Naive B cell (primary cell): ENCODE measurements around the gene GRID1. TPM values are rescaled to one million over a fixed set of nuclear protein-coding genes. Genes with fewer than 3 reads are reported as not detected.

Experiments used
- ATAC-seq, 2 donors: fragments of 150-1000 bp; cut with Tn5 transposase; 2 replicates each; pipeline ENCODE4 v1.10.0; 2021; ENCODE audit warnings: low read depth in 2 of 2, mild to moderate bottlenecking in 2 of 2, moderate library complexity in 2 of 2
- DNase-seq: peaks from one replicate; pipeline ENCODE4 v3.0.0; 2022
- H3K27ac Mint-ChIP-seq, 6 donors: one replicate each; pipeline ENCODE4 v1.8.0; 2020 to 2022; ENCODE audit warnings: mild to moderate bottlenecking in 6 of 6, mixed read lengths in 6 of 6, moderate library complexity in 5 of 6, inconsistent platforms in 2 of 6
- H3K27me3 Mint-ChIP-seq, 3 donors: one replicate each; pipeline ENCODE4 v1.8.0; 2021 to 2022; ENCODE audit warnings: mixed read lengths in 3 of 3, mild to moderate bottlenecking in 1 of 3
- H3K36me3 Mint-ChIP-seq, 2 donors: one replicate each; pipeline ENCODE4 v1.8.0; 2020 to 2022; ENCODE audit warnings: mixed read lengths in 2 of 2, inconsistent platforms in 1 of 2, mild to moderate bottlenecking in 1 of 2
- H3K4me1 Mint-ChIP-seq, 3 donors: one replicate each; pipeline ENCODE4 v1.8.0; 2020 to 2022; ENCODE audit warnings: mixed read lengths in 3 of 3, inconsistent platforms in 1 of 3, mild to moderate bottlenecking in 1 of 3, moderate library complexity in 1 of 3
- H3K4me3 Mint-ChIP-seq, 8 donors: one replicate each; pipeline ENCODE4 v1.8.0; 2020 to 2022; ENCODE audit warnings: mild to moderate bottlenecking in 8 of 8, mixed read lengths in 8 of 8, moderate library complexity in 8 of 8, inconsistent platforms in 2 of 8
- H3K9me3 Mint-ChIP-seq, 7 donors: one replicate each; pipeline ENCODE4 v1.8.0; 2020 to 2022; ENCODE audit warnings: mixed read lengths in 7 of 7, mild to moderate bottlenecking in 5 of 7, inconsistent platforms in 2 of 7, moderate library complexity in 1 of 7
- polyA plus RNA-seq, 6 donors: library from polyadenylated mRNA; unstranded; fragments of 300-500 nt; fragmentation: Illumina TruSeq; gene quantifications; one replicate each; pipeline ENCODE4 v1.2.3, GENCODE V29; 2021; ENCODE audit warnings: low read depth in 6 of 6

GRID1 gene
- polyA plus RNA-seq, 6 donors from 2014 or later, result not detected

DNA sequence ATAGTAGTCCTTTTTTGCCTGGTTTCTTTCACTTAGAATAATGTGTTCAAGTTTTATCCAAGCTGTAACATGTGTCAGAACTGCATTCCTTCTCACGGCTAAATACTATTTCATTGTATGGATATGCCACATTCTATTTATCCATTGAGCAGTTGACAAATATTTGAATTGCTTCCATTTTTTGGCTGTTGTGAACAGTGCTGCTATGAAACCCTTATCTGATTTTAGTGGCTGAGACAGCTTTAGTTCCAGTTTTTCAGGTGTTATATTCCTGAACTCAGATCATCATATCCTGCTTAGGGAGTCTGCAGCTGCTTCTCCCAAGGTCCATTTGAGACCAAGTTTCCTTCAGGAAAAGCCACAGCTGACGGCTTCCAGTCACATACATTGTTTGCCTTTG lies 339.2 kb downstream of the GRID1 start:
- Mint-ChIP-seq H3K27ac (no peak overlapping the region), H3K9me3 (peaks cover 0 to 10% (median 5%) of the 10 kb centered on the region in 7 donors), H3K36me3 (no peaks in the 10 kb centered on the region), H3K27me3 (peaks cover 18 to 56% (median 42%) of the 10 kb centered on the region in 3 donors), H3K4me1 (no peaks in the 10 kb centered on the region), H3K4me3 (no peak overlapping the region)
- ATAC-seq, result no peak
- DNase-seq, result no peak

DNA sequence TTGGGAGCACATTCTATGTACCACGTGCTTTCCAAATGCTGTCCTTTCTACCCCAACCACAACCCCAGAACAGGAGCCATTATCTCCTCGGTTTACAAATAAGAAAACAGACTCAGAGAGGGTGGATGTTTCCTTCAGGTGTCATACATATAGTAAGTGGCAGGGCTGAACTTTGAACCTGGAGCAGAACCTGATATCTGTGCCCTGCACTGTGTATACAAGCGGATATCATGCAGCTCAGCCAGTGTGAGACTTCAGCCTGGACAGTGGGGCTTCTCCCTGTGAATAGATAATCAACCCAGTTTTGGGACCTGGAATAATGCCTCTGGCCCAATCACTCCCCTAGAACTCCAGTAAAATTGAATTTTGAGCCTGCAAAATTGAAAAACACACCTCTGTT lies 341.1 kb downstream of the GRID1 start:
- H3K4me3 Mint-ChIP-seq, result no peak overlapping the region
- peaks cover 0 to 6% (median 0%) of the 10 kb centered on the region in 7 donors for H3K9me3 Mint-ChIP-seq
- peak overlapping the region in 1 of 6 donors; percentile 4 for H3K27ac Mint-ChIP-seq
- no peaks in the 10 kb centered on the region for H3K36me3 Mint-ChIP-seq
- DNase-seq (no peak), ATAC-seq (no peak)
- H3K27me3 Mint-ChIP-seq, result peaks cover 12 to 48% (median 37%) of the 10 kb centered on the region in 3 donors
- H3K4me1 Mint-ChIP-seq, result no peaks in the 10 kb centered on the region

DNA sequence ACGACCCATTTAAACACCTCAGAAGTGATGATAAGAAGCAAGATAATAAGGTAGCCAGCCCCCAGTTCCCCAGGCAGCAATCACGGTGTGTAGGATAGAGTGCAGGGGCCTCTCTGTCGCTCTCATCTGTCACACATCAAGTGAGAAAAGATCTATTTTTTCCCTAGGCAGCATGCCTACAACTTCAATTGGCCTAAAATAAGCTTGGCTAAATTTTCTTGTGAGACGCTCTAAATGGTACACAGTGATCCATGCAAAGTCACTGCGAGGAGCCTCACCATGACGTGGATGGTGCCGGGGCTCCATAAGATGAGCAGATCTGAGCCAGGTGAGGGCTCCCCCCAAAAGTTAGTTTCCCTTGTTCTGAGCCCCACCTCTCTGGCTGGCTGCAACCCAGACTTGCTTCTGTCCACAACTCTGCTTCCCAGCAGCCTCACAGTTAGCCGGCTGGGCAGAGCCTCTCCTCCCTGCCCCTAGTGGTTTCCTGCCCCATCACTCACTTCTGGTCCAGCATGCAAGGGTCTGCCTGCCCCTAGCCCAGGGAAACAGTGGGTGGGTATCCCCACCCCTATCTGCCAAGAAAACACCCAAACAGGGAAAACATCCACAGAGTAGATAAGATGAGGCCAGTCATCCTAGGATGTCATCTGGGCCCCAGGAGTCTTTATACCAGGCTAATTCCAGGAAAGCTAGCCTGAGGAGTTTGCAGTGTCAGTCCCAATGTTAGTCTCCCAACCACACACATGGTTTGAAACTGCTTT lies 342.1 kb downstream of the GRID1 start:
- Mint-ChIP-seq H3K4me3 (no peak overlapping the region), H3K27me3 (peaks cover 4 to 38% (median 37%) of the 10 kb centered on the region in 3 donors), H3K27ac (no peak overlapping the region), H3K9me3 (peaks cover 0 to 2% (median 0%) of the 10 kb centered on the region in 7 donors), H3K4me1 (no peaks in the 10 kb centered on the region), H3K36me3 (no peaks in the 10 kb centered on the region)
- DNase-seq (no peak), ATAC-seq (no peak)

DNA sequence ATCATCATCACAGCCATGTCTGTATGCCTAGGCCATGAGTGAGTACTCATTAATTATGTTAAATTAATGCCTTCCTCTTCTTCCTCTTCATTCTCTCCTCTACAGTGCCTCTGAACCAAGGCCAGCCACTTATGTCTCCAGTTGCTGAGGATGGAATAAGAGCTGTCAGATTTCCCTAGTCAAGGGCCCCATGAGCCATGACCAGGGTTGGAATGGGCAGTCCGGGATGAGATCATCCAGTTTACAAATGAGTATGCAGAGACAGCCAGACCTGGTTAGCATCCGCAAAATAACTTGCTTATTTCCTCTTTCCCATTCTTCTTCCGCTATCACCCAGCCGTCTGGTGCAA lies 342.7 kb downstream of the GRID1 start:
- H3K36me3 Mint-ChIP-seq, result no peaks in the 10 kb centered on the region
- peaks cover 0 to 2% (median 0%) of the 10 kb centered on the region in 7 donors for H3K9me3 Mint-ChIP-seq
- no peak for ATAC-seq
- no peak overlapping the region for H3K4me3 Mint-ChIP-seq
- no peak for DNase-seq
- H3K27me3 Mint-ChIP-seq, result peaks cover 4 to 35% (median 33%) of the 10 kb centered on the region in 3 donors
- no peak overlapping the region for H3K27ac Mint-ChIP-seq
- no peaks in the 10 kb centered on the region for H3K4me1 Mint-ChIP-seq

DNA sequence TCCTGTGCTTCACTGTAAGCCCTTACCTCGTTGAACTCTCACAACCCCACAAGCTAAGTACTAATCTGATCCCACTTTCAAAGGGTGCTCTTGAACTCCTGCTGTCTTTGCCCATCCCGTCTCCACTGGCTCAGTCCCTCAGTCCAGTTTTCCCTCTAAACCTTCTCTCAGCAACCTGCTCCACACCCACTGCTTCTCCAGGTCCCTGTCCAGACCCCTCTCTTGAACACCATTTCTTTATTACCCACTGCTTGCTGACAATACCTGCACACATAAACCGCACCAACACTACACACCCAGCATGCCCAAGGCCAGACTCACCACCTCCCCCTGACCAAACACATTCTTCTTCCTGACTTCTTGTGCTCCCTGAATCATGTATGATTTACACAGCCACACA lies 343.3 kb downstream of the GRID1 start:
- H3K4me1 Mint-ChIP-seq, result no peaks in the 10 kb centered on the region
- no peak overlapping the region for H3K4me3 Mint-ChIP-seq
- no peaks in the 10 kb centered on the region for H3K36me3 Mint-ChIP-seq
- no peak for DNase-seq
- no peak for ATAC-seq
- peaks cover 4 to 32% (median 30%) of the 10 kb centered on the region in 3 donors for H3K27me3 Mint-ChIP-seq
- no peak overlapping the region for H3K27ac Mint-ChIP-seq
- H3K9me3 Mint-ChIP-seq, result peaks cover 0 to 2% (median 0%) of the 10 kb centered on the region in 7 donors

DNA sequence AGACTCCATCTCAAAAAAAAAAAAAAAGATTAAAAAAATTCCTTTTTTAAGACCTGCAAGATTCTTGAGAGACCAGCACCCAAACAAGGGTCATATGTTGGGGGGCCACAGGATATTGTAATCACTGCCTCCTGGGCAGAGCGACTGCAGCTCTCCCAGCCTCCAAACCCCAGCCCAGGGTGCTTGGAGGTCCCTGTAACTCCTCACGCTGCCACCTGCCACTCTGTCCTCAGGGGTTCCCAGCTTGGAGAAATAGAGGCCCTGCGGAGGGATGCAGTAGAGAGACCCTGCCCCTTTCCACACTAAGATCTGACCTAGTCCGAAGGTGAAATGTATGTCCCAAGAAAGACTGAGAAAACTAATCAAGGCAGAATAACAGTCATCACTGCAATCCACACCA lies 343.7 kb downstream of the GRID1 start:
- Mint-ChIP-seq H3K4me3 (no peak overlapping the region), H3K27me3 (peaks cover 4 to 30% (median 28%) of the 10 kb centered on the region in 3 donors), H3K9me3 (peaks cover 0 to 2% (median 0%) of the 10 kb centered on the region in 7 donors), H3K36me3 (no peaks in the 10 kb centered on the region), H3K4me1 (peaks cover under 1 to 4% (median 3%) of the 10 kb centered on the region in 3 donors), H3K27ac (no peak overlapping the region)
- DNase-seq (no peak), ATAC-seq (no peak)

DNA sequence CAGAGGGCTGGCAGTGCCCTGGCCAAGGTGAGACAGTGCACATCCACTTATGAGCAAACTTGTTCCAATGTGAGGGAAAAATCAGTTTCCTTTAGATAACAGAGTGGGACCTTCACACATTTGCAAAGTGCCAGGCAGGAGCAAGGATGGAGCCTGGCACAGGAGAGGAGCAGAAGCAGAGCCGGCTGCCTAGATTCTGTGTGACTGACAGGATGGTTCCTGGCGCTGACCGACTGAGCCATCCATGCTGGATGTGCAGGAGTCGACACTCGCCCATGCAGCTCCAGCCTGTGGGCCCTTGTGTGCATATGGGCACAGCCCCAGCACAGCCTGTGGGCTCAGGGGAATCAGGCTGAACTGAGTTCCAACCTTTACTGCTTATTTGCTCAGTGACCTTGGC lies 346.5 kb downstream of the GRID1 start:
- DNase-seq (no peak), ATAC-seq (no peak)
- H3K36me3 Mint-ChIP-seq, result no peaks in the 10 kb centered on the region
- H3K27ac Mint-ChIP-seq, result no peak overlapping the region
- no peaks in the 10 kb centered on the region for H3K9me3 Mint-ChIP-seq
- no peak overlapping the region for H3K4me3 Mint-ChIP-seq
- H3K4me1 Mint-ChIP-seq, result peaks cover 6 to 11% (median 9%) of the 10 kb centered on the region in 3 donors
- H3K27me3 Mint-ChIP-seq, result peaks cover 9 to 31% (median 25%) of the 10 kb centered on the region in 3 donors

DNA sequence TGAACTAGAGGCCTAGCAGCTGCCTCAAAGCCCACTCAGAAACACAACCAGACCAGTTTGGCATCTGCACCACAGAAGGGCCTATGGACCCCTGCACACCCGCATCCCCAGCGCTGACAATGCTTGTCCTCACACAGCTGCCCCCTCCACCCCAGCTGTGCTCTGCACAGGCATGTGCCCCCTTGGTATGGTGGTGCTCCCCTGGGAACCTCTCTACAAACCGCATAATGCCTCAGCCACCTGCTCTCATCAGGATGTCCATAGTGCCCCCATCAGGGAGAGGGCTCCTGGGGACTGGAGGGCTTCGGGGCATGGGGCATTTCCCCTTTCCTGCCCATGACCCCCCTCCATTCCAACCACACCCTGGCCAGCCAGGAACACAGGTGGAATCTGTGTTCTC lies 347.5 kb downstream of the GRID1 start:
- Mint-ChIP-seq H3K36me3 (no peaks in the 10 kb centered on the region), H3K9me3 (no peaks in the 10 kb centered on the region), H3K27ac (no peak overlapping the region), H3K4me1 (peaks cover 6 to 11% (median 9%) of the 10 kb centered on the region in 3 donors), H3K27me3 (peaks cover 19 to 37% (median 24%) of the 10 kb centered on the region in 3 donors), H3K4me3 (peak overlapping the region in 1 of 8 donors; percentile 52)
- no peak for ATAC-seq
- DNase-seq, result no peak

DNA sequence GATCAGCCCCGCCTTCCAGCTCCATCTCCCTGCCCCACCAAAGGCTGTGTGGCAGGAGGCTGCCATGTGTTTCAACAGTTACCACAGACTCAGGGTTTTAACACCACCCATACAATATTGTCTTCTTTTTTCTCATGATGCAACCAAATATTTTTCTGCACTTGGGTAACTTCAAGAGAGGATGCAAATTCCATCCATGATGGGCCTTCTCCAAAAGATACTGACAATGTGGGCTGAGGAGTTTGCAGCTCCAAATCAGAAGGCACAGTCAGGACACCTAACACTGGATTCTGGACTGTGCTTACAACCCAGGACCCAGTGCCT lies 347.9 kb downstream of the GRID1 start:
- Mint-ChIP-seq H3K27me3 (peaks cover 18 to 32% (median 23%) of the 10 kb centered on the region in 3 donors), H3K4me3 (no peak overlapping the region), H3K9me3 (no peaks in the 10 kb centered on the region), H3K4me1 (peaks cover 6 to 11% (median 9%) of the 10 kb centered on the region in 3 donors), H3K27ac (no peak overlapping the region), H3K36me3 (no peaks in the 10 kb centered on the region)
- ATAC-seq (no peak), DNase-seq (no peak)

DNA sequence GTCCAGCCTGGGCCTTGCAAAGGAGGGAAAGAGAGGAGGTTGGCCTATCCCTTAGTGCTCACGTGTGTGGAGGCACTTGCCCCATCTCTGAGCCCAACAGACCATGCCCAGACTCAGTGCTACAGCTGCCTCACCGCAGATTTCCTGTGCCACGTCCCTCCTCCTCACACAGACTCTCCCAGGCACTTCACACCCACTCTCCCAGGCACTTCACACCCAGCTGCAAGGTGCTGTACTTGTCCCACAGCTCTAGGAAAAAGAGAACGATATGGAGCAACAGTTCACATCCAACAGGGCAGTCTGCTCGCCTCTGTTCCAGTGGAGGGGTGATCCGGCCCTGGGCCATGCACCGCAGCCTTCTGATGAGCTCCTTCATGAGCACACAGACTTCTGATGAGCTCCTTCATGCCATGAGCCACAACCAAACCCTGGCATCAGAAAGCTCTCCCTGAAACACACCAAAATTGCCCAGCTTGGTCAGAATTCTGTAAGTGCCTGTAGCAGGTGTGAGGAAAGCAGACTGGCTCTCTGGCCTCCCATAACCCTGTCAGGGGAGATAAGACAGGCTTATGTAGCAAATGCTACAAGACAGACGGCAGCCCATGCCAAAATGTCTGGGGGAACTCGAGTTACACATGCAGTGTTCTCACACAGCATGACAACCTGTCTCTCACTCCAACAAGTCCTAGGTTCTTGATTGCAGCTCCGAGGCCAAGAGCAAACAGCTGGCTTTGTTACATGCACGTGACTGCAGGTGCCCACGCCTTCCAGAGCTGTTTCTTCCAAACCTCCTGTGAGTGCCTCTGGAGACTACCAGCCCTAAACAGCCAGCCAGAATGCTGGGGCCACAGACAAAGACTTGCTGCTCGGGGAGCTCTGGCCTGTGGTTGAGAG lies 348.5 kb downstream of the GRID1 start:
- H3K4me1 Mint-ChIP-seq, result peaks cover 6 to 11% (median 9%) of the 10 kb centered on the region in 3 donors
- no peak overlapping the region for H3K4me3 Mint-ChIP-seq
- no peak for DNase-seq
- no peaks in the 10 kb centered on the region for H3K36me3 Mint-ChIP-seq
- no peak for ATAC-seq
- H3K27me3 Mint-ChIP-seq, result peaks cover 15 to 26% (median 18%) of the 10 kb centered on the region in 3 donors
- peak overlapping the region in 3 of 6 donors; percentile 5 to 53 (median 42) for H3K27ac Mint-ChIP-seq
- H3K9me3 Mint-ChIP-seq, result no peaks in the 10 kb centered on the region

DNA sequence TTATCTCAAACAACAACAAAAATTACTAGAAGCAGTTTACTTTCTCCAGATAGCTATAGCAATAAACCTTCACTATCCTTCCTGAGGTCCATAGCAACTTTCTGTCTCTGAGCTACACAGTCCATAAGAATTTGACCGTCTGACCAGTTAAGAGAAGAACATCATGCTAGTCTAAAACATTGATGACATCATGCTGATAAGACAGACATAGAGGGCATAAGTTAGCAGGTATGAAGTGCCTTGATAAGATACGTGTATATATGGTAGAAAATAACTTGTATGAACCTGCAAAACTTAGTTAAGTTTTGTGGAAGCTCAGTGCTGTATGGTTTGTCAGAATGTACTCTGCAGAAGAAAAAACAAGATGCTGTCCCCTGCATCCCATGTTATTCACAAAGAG lies 353.0 kb downstream of the GRID1 start:
- Mint-ChIP-seq H3K27ac (no peak overlapping the region), H3K9me3 (peaks cover 0 to 7% (median 0%) of the 10 kb centered on the region in 7 donors), H3K4me3 (no peak overlapping the region), H3K4me1 (peaks cover 6 to 11% (median 9%) of the 10 kb centered on the region in 3 donors), H3K27me3 (peaks cover 23 to 37% (median 31%) of the 10 kb centered on the region in 3 donors), H3K36me3 (no peaks in the 10 kb centered on the region)
- DNase-seq, result no peak
- no peak for ATAC-seq

DNA sequence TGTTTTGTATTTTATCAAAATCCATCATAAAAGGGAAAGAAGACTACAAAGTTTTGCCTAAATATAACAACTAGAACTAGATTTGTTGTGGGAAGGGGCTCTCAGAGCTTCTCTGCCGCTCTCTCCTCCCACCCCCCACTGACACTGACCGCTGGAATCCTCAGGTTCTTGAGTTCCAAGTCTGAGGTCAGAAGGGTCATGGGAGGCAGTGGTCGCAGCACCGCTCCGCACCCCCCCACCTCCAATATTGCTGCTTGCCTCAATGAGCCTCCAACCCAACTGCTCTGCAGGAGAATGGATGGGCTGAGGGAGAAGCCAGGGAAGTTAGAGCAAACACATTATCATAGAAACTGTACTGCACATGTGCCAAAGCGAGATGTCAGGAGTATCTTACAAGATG lies 359.4 kb downstream of the GRID1 start:
- peaks cover 0 to 7% (median 0%) of the 10 kb centered on the region in 7 donors for H3K9me3 Mint-ChIP-seq
- no peak overlapping the region for H3K27ac Mint-ChIP-seq
- no peaks in the 10 kb centered on the region for H3K4me1 Mint-ChIP-seq

DNA sequence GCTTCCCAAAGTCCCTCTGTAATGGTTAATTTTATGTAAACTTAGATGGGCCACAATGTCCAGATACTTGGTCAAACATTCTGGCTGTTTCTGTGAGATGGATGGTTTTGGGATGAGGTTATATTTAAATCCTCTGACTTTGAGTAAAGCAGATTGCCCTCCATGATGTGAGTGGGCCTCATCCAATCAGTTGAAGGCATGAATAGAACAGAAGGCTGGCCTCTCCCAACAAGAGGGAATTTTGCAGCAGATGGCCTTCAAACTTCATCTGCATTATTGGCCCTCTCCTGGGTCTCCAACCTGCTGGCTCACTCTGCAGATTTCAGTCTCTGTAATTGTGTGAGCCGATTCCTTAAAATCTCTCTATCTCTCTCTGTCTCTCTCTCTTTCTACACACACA lies 362.3 kb downstream of the GRID1 start:
- Mint-ChIP-seq H3K36me3 (no peaks in the 10 kb centered on the region), H3K9me3 (peaks cover 0 to 6% (median 0%) of the 10 kb centered on the region in 7 donors), H3K4me3 (no peak overlapping the region), H3K4me1 (no peaks in the 10 kb centered on the region), H3K27ac (no peak overlapping the region), H3K27me3 (peaks cover 20 to 41% (median 37%) of the 10 kb centered on the region in 3 donors)
- ATAC-seq (no peak), DNase-seq (no peak)

More for the DNA sequence above, 359.4 kb downstream of the GRID1 start:
- Mint-ChIP-seq H3K4me3 (no peak overlapping the region), H3K27me3 (peaks cover 24 to 48% (median 47%) of the 10 kb centered on the region in 3 donors), H3K36me3 (no peaks in the 10 kb centered on the region)
- ATAC-seq, result no peak
- no peak for DNase-seq
